OCI-LY1 (cell line): ENCODE data around the gene CEP97.

Experiments
- H2AFZ ChIP-seq: fragments of 200-600 bp; sonication (generic), shearing (Covaris generic); 2 replicates; pipeline ENCODE4 v1.6.0; 2014; ENCODE audit warnings: antibody characterized with exemption, mild to moderate bottlenecking, low read length
- H3F3A ChIP-seq: fragments of 200-600 bp; sonication (generic), shearing (Covaris generic); 2 replicates; pipeline ENCODE4 v1.6.0; 2014; ENCODE audit warnings: mild to moderate bottlenecking, antibody characterized with exemption, low read length, moderate library complexity; ENCODE audit not compliant: insufficient read depth
- H3K27ac ChIP-seq: fragments of 200-600 bp; sonication (generic); 2 replicates; pipeline ENCODE4 v1.5.1; 2014; ENCODE audit warnings: low read length, mixed run types, mild to moderate bottlenecking, low read depth; ENCODE audit not compliant: poor library complexity, severe bottlenecking
- H3K27me3 ChIP-seq: fragments of 200-600 bp; sonication (generic); 2 replicates; pipeline ENCODE4 v1.6.0; 2014; ENCODE audit warnings: antibody characterized with exemption, mild to moderate bottlenecking, low read length, moderate library complexity; ENCODE audit not compliant: insufficient read depth
- H3K36me3 ChIP-seq: fragments of 200-600 bp; sonication (generic); 2 replicates; pipeline ENCODE4 v1.6.1; 2014; ENCODE audit warnings: mild to moderate bottlenecking, antibody characterized with exemption, low read length, moderate library complexity, mixed read lengths; ENCODE audit not compliant: insufficient read depth
- H3K4me1 ChIP-seq: fragments of 200-600 bp; sonication (generic); 2 replicates; pipeline ENCODE4 v1.5.1; 2014; ENCODE audit warnings: mild to moderate bottlenecking, low read length, moderate library complexity; ENCODE audit not compliant: insufficient read depth, severe bottlenecking
- H3K4me2 ChIP-seq: fragments of 200-600 bp; sonication (generic), shearing (Covaris generic); 2 replicates; pipeline ENCODE4 v1.6.1; 2014; ENCODE audit warnings: low read length
- H3K4me3 ChIP-seq: fragments of 200-600 bp; sonication (generic); 2 replicates; pipeline ENCODE4 v1.5.1; 2014; ENCODE audit warnings: low read length, low read depth, mild to moderate bottlenecking, mixed read lengths; ENCODE audit not compliant: poor library complexity, severe bottlenecking
- H3K79me2 ChIP-seq: fragments of 200-600 bp; shearing (Covaris generic); 2 replicates; pipeline ENCODE4 v1.6.1; 2016; ENCODE audit warnings: mixed run types, low read length, mixed read lengths; ENCODE audit not compliant: insufficient read depth
- H3K9ac ChIP-seq: fragments of 200-600 bp; sonication (generic), shearing (Covaris generic); 2 replicates; pipeline ENCODE4 v1.6.1; 2014; ENCODE audit warnings: mild to moderate bottlenecking, low read length, mixed read lengths
- H3K9me2 ChIP-seq: fragments of 200-600 bp; sonication (generic), shearing (Covaris generic); 2 replicates; pipeline ENCODE4 v1.6.1; 2014; ENCODE audit warnings: low read depth, mild to moderate bottlenecking, low read length, mixed read lengths
- H3K9me3 ChIP-seq: fragments of 200-600 bp; shearing (Covaris generic); 2 replicates; pipeline ENCODE4 v1.6.1; 2014; ENCODE audit warnings: low read length, mixed read lengths
- H4K20me1 ChIP-seq: fragments of 200-600 bp; sonication (generic), shearing (Covaris generic); 2 replicates; pipeline ENCODE4 v1.6.0; 2016; ENCODE audit warnings: mild to moderate bottlenecking, low read length; ENCODE audit not compliant: insufficient read depth
- CTCF ChIP-seq: fragments of 200-600 bp; sonication (generic), shearing (Covaris generic); IDR thresholded peaks from 2 replicates; pipeline ENCODE4 v1.5.1; 2017; ENCODE audit warnings: mild to moderate bottlenecking, antibody characterized with exemption, low read length, moderate library complexity, mixed read lengths
- EZH2 ChIP-seq: fragments of 200-600 bp; sonication (generic), shearing (Covaris generic); IDR thresholded peaks from 2 replicates; pipeline ENCODE4 v1.8.0; 2017; ENCODE audit warnings: borderline replicate concordance, mixed run types, mild to moderate bottlenecking, antibody characterized with exemption, low read length, moderate library complexity, mixed read lengths

Gene CEP97

GRCh38 chr3:101676216-101676764 is 48.1 kb upstream of the CEP97 start:
- Histone ChIP-seq H3K9me2 (no peaks in the 10 kb centered on the region), H3K4me2 (peak overlapping the region; percentile 94), H3K9ac (peak overlapping the region; percentile 78), H3K36me3 (peaks cover 23% of the 10 kb centered on the region), H3K4me3 (peak overlapping the region; percentile 76), H4K20me1 (no peaks in the 10 kb centered on the region), H3K4me1 (peaks cover 30% of the 10 kb centered on the region), H3K27ac (peak overlapping the region; percentile 80), H3F3A (peaks cover 12% of the 10 kb centered on the region), H2AFZ (no peak overlapping the region), H3K27me3 (no peaks in the 10 kb centered on the region), H3K9me3 (no peaks in the 10 kb centered on the region), H3K79me2 (peaks cover 47% of the 10 kb centered on the region)
- TF ChIP-seq EZH2 (no peak), CTCF (no peak)

- H3K4me1 ChIP-seq, result peaks cover 30% of the 10 kb centered on the region
Measured at GRCh38 chr3:101676765-101677435, 47.5 kb upstream of the CEP97 start, which contains the start of gene ZBTB11. TSS of gene ZBTB11 (minus strand) at chr3:101677132. CDS start at chr3:101676914, 218 bp downstream.

More at GRCh38 chr3:101676765-101677435, 47.5 kb upstream of the CEP97 start, which contains the start of gene ZBTB11:
- peak within 1 kb of the TSS; percentile 78 for H3K9ac ChIP-seq
- no peak for TF ChIP-seq EZH2
- no peak for TF ChIP-seq CTCF
- H2AFZ ChIP-seq, result no peak within 1 kb of the TSS
- H3K36me3 ChIP-seq, result peaks cover 23% of the 10 kb centered on the region
- H3F3A ChIP-seq, result peaks cover 15% of the 10 kb centered on the region
- peak within 1 kb of the TSS; percentile 80 for H3K27ac ChIP-seq
- H3K79me2 ChIP-seq, result peaks cover 41% of the 10 kb centered on the region
- no peaks in the 10 kb centered on the region for H3K9me3 ChIP-seq
- H3K9me2 ChIP-seq, result no peaks in the 10 kb centered on the region
- H3K27me3 ChIP-seq, result no peaks in the 10 kb centered on the region
- H4K20me1 ChIP-seq, result no peaks in the 10 kb centered on the region
- H3K4me2 ChIP-seq, result peak within 1 kb of the TSS; percentile 96
- H3K4me3 ChIP-seq, result peak within 1 kb of the TSS; percentile 76
